Hepatocyte (in vitro differentiated cells): ENCODE measurements around the gene C10orf105. TPM values are rescaled to one million over a fixed set of nuclear protein-coding genes. Genes with fewer than 3 reads are reported as not detected.

Experiments
- DNase-seq: peaks from one replicate; pipeline ENCODE4 v3.0.0-alpha.2; 2016; ENCODE audit warnings: low spot score
- H2AFZ ChIP-seq: fragments of 200-600 bp; sonication (generic); 2 replicates; pipeline ENCODE4 v1.6.0; 2016; ENCODE audit warnings: antibody characterized with exemption, mild to moderate bottlenecking
- H3K27ac ChIP-seq: fragments of 200-600 bp; sonication (generic); 2 replicates; pipeline ENCODE4 v1.5.1; 2016; ENCODE audit warnings: mild to moderate bottlenecking
- H3K27me3 ChIP-seq: fragments of 200-600 bp; sonication (generic); 2 replicates; pipeline ENCODE4 v1.6.1; 2016
- H3K36me3 ChIP-seq: fragments of 200-600 bp; sonication (generic); replicated peaks from 2 replicates; pipeline ENCODE4 v1.5.1; 2016; ENCODE audit warnings: low read depth; ENCODE audit not compliant: insufficient read depth
- H3K4me1 ChIP-seq: fragments of 200-600 bp; sonication (generic); 2 replicates; pipeline ENCODE4 v1.5.1; 2016; ENCODE audit warnings: mild to moderate bottlenecking, moderate library complexity; ENCODE audit not compliant: insufficient read depth
- H3K4me2 ChIP-seq: fragments of 200-600 bp; sonication (generic); 2 replicates; pipeline ENCODE4 v1.6.0; 2016
- H3K4me3 ChIP-seq: fragments of 200-600 bp; sonication (generic); 2 replicates; pipeline ENCODE4 v1.5.1; 2016; ENCODE audit warnings: mild to moderate bottlenecking
- H3K79me2 ChIP-seq: fragments of 200-600 bp; sonication (generic); 2 replicates; pipeline ENCODE4 v1.6.0; 2017; ENCODE audit warnings: mild to moderate bottlenecking
- H3K9me2 ChIP-seq: fragments of 200-600 bp; sonication (generic); replicated peaks from 2 replicates; pipeline ENCODE4 v1.6.0; 2017; ENCODE audit warnings: mild to moderate bottlenecking; ENCODE audit not compliant: insufficient read depth
- H3K9me3 ChIP-seq: fragments of 200-600 bp; sonication (generic); 2 replicates; pipeline ENCODE4 v1.5.1; 2016; ENCODE audit warnings: low read depth, mild to moderate bottlenecking
- H4K20me1 ChIP-seq: fragments of 200-600 bp; sonication (generic); 2 replicates; pipeline ENCODE4 v1.6.0; 2016; ENCODE audit warnings: mild to moderate bottlenecking; ENCODE audit not compliant: insufficient read depth, poor library complexity, severe bottlenecking
- CTCF ChIP-seq: fragments of 200-600 bp; sonication (generic); IDR thresholded peaks from 2 replicates; pipeline ENCODE4 v1.5.1; 2016; ENCODE audit warnings: antibody characterized with exemption, mild to moderate bottlenecking; ENCODE audit not compliant: poor library complexity
- EZH2 ChIP-seq: fragments of 200-600 bp; sonication (generic); IDR thresholded peaks from 2 replicates; pipeline ENCODE4 v1.6.1; 2016; ENCODE audit warnings: antibody characterized with exemption, mild to moderate bottlenecking, borderline replicate concordance
- EZH2phosphoT487 ChIP-seq: fragments of 200-600 bp; sonication (generic); IDR thresholded peaks from one replicate; pipeline ENCODE4 v1.6.1; 2018; ENCODE audit warnings: antibody characterized with exemption, mild to moderate bottlenecking, low read depth, moderate library complexity; ENCODE audit not compliant: unreplicated experiment, severe bottlenecking
- WGBS: methylation state at CpG from one replicate; pipeline ENCODE4 v1.1.6; 2016; ENCODE audit warnings: low lambda C conversion rate; ENCODE audit errors: missing lambda C conversion rate; 5-methylcytosine and 5-hydroxymethylcytosine counted together
- polyA plus RNA-seq: library from polyadenylated mRNA; unstranded; fragments of >200 nt; fragmentation: Nextera tagmentation; extraction: Ambion mirVana; gene quantifications from 2 replicates; pipeline ENCODE4 v1.2.1, GENCODE V29; 2016
- total RNA-seq: library from RNA; depleted of rRNA; stranded (reverse); fragments of >200 nt; gene quantifications from 2 replicates; pipeline ENCODE4 v1.2.3, GENCODE V29; 2014

Gene C10orf105
- total and polyA plus RNA-seq, 2 experiments from 2014 or later: not detected

- no peak for DNase-seq
- no peak overlapping the region for H3K4me2 ChIP-seq
- H3K36me3 ChIP-seq: no peaks in the 10 kb centered on the region
- H2AFZ ChIP-seq: no peak overlapping the region
- H3K4me1 ChIP-seq: peaks cover 36% of the 10 kb centered on the region
- H3K27ac ChIP-seq: no peak overlapping the region
- no peak overlapping the region for H3K4me3 ChIP-seq
- 95% methylated on average over 15 of the region's 15 CpGs for WGBS
- H4K20me1 ChIP-seq: no peaks in the 10 kb centered on the region
- no peaks in the 10 kb centered on the region for H3K9me3 ChIP-seq
- H3K9me2 ChIP-seq: no peaks in the 10 kb centered on the region
- H3K79me2 ChIP-seq: no peaks in the 10 kb centered on the region
- TF ChIP-seq EZH2phosphoT487: no peak
- TF ChIP-seq EZH2: no peak
- no peaks in the 10 kb centered on the region for H3K27me3 ChIP-seq
Observed at GRCh38 chr10:71750124-71750841, 30.7 kb upstream of the C10orf105 start.

- DNase-seq: no peak
- Histone ChIP-seq H3K4me3 (no peak overlapping the region), H3K27ac (no peak overlapping the region), H3K9me3 (no peaks in the 10 kb centered on the region), H3K36me3 (no peaks in the 10 kb centered on the region), H4K20me1 (no peaks in the 10 kb centered on the region), H3K4me2 (no peak overlapping the region), H3K9me2 (no peaks in the 10 kb centered on the region), H3K79me2 (no peaks in the 10 kb centered on the region), H3K27me3 (no peaks in the 10 kb centered on the region), H3K4me1 (peaks cover 36% of the 10 kb centered on the region), H2AFZ (no peak overlapping the region)
- TF ChIP-seq CTCF: no peak
- no peak for TF ChIP-seq EZH2
- TF ChIP-seq EZH2phosphoT487: no peak
- 100% methylated on average over 4 of the region's 4 CpGs for WGBS
Observed at GRCh38 chr10:71749396-71749795, 29.8 kb upstream of the C10orf105 start.

- Histone ChIP-seq H3K79me2 (no peaks in the 10 kb centered on the region), H3K9me2 (no peaks in the 10 kb centered on the region), H3K9me3 (no peaks in the 10 kb centered on the region), H3K4me3 (no peak overlapping the region), H3K27me3 (no peaks in the 10 kb centered on the region), H2AFZ (no peak overlapping the region), H4K20me1 (no peaks in the 10 kb centered on the region), H3K4me2 (no peak overlapping the region), H3K4me1 (peaks cover 35% of the 10 kb centered on the region), H3K36me3 (no peaks in the 10 kb centered on the region), H3K27ac (no peak overlapping the region)
- no peak for DNase-seq
- 77% methylated on average over 15 of the region's 15 CpGs for WGBS
- TF ChIP-seq CTCF (no peak), EZH2phosphoT487 (no peak), EZH2 (no peak)
Observed at GRCh38 chr10:71748671-71749191, 29.2 kb upstream of the C10orf105 start.
